DLD1 (cell line): ENCODE measurements around the gene SFRP5.

ENCODE experiments used
- in situ Hi-C: cut with HindIII; loops from 2 replicates; pipeline ENCODE4 v1.10.0; 2017; ENCODE audit warnings: low sequenced_read_pairs

The SFRP5 gene

DNA sequence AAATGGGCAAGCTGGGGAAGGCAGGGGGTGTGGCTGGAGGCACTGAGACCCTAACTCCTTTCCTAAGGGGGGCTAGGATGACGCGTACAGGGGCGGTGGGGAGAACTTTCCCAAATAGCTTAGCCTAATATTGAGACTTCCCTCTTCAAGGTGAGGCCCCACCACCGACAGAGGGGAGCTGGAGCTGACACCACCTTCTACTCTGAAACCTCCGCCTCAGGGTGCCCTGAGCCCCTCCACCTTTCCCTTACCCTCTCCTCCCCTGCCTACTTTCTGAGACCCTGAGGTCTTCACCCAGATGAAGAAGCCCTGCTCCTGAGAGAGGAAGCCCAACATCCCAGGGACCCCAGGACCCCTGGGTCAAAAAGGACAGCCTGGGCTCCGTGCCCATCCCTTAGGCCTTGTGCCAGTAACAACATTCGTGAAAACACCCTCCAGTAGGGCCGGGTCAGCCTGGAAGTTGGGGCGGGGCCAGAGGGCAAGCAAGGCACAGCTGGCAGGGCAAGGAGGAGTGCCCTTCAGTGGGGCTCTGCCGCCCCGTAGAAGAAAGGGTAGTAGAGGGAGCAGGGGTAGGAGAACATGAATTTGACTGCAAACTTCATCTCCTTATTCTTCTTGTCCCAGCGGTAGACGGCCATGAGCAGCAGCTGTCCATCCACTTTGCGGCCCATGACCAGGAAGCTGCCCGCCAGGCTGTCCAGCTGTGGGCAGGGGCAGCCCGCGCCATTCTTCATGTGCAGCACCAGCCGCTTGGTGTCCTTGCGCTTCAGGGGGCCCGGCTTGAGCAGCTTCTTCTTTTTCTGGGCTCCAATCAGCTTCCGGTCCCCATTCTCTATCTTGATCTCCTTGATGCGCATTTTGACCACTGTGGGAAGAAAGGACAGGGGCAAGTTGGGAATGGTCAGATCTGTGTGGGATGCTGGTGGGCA is 4.5 kb downstream of the SFRP5 start:
- in situ Hi-C loops, result no loop called here

DNA sequence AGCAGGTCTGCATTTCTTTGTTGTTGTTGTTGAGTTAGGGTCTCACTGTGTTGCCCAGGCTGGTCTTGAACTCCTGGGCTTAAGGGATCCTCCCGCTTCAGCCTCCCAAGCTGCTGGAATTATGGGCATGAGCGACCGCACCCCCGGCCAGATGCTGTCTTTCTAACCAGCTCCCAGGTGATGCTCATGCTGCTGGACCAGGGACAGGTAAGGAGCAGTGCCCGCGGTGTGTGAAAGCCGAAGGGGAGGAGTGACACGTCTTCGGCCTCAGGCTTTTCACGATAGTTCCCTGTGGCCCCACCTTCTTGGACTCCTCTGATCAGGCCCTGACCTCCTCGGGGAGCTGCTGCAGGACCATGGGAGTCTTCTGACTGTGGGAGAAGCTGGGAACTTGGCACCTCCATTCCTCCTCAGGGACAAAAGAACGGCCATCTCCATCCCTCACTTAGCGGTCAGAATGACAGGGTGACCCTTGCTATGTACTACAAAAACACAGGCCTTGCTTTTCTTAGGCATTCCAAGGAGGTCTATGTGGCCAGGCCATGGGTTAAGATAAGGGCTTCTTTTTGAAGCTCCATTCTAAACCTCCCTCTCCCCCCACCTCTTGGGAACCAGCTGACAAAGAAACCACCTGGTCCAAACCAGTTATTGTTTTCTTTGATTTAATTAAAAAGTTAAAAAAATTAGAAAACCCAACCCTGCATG is 5.5 kb downstream of the SFRP5 start:
- in situ Hi-C loops, result no loop called here

DNA sequence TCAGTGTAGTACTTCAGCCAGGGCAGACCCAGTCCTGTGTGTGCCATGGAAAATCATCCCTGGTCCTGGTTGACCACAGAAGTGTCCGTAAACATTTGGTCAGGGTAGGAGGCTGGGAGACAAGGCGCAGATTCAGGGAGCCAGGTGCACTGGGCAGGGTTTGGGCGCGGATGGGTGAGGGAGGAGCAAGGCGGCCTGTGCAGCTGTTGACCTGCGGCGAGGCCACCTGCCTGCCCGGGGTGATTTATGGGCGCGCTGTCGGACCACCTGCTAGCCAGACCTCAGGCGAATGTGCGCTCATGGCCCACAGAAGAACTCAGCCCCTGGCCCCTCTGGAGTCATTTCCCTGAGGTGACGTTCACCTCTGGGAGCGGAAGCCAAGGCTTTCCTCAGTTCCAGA is 6.6 kb downstream of the SFRP5 start:
- in situ Hi-C loops, result no loop called here

DNA sequence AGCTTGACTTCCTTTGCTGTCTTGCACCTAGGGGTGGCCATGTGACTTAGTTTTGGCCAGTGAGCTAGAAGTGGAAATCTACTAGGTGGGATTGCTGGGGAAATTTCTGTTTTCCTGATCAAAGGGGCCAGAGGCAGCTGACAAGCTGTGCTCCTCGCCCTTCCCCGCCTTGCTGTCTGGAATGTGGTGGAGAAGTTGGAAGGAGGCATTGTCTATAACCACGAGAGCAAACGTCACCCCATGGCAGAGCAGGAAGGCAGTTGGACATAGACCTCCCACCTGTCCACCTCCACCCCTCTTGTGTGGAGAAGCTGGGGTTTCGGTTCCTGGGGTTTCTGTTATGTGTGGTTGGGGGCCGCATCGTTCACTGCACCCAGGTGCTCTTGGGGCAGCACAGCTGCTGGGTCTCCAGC is 7.3 kb downstream of the SFRP5 start:
- in situ Hi-C loops, result loop anchor here (5.0 kb wide), 1 partner anchor 88 kb away; no protein-coding TSS in a partner anchor

DNA sequence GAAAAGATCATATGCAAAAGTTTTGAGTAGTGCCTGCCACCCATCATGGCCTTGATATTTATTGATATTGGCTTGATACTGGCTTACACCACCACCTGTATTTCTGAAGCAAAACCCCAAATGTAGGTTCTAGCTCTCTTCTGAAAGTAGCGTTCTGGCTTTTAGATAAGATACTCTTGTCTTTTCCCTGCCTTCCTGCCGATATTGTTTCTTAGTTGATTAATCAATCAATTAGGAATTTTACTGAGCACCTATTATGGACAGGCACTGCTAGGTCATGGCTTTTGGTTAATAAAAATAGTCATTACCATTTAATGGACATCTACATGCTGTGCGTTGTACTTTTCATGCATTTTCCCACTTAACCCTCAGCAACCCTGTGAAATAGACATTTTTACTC is 7.9 kb downstream of the SFRP5 start:
- in situ Hi-C loops, result loop anchor here (5.0 kb wide), 1 partner anchor 88 kb away; no protein-coding TSS in a partner anchor

DNA sequence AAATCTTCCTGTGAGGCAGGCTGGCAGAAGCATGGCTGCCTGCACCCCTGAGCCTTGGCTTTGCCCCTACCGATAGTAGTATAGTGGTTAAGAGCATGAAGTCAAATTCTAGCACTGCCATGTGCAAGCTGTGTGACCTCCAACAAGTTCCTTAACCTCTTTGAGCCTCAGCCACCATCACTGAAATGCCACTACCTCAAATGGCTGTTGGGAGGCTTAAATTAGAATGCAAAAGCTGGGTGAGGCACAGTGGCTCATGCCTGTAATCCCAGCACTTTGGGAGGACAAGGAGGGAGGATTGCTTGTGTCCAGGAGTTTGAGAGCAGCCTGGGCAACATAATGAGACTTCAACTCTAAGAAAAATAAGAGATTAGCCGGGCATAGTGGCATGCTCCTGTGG is 8.4 kb downstream of the SFRP5 start:
- in situ Hi-C loops, result loop anchor here (5.0 kb wide), 1 partner anchor 89 kb away; no protein-coding TSS in a partner anchor

DNA sequence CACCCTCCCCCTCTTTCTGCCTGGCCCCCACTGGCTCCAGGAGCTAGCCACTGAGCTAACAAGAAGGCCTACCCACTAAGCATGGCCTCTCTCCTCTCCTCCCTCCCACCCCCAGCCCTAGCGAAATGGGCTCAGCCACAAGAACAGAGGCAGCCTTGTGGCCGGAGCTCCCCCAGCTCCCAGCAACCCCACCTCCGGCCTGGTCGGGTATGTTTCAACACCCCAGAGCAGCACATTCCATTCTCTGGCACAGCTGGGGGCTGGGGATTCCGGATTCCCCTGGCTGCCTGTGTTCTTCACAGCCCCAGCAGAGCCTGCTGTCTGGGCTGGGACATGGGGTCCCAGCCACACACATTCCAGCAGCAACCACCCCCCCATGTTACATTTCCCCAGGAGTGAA is 9.0 kb downstream of the SFRP5 start:
- in situ Hi-C loops, result loop anchor here (5.0 kb wide), 1 partner anchor 89 kb away; no protein-coding TSS in a partner anchor

DNA sequence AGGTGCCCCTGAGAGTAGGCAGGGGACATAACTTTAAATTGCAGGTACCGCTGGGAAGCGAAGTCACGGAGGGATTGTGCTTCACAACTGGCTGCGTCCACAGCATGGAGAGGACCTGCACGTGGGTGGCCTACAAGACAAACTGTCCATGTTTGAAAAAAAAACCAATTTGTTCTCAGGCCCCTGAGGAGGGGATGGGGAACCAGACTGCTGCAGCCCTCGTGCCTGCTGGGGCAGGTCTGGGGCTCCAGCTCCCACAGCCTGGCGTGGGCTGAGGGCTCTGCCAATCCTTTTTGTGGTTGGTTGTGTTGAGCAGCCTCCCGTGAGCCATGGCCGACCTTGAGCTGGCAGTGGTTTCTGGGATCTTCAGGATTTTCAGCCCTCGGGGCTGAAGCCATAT is 9.7 kb downstream of the SFRP5 start:
- in situ Hi-C loops, result loop anchor here (5.0 kb wide), 1 partner anchor 90 kb away; no protein-coding TSS in a partner anchor

DNA sequence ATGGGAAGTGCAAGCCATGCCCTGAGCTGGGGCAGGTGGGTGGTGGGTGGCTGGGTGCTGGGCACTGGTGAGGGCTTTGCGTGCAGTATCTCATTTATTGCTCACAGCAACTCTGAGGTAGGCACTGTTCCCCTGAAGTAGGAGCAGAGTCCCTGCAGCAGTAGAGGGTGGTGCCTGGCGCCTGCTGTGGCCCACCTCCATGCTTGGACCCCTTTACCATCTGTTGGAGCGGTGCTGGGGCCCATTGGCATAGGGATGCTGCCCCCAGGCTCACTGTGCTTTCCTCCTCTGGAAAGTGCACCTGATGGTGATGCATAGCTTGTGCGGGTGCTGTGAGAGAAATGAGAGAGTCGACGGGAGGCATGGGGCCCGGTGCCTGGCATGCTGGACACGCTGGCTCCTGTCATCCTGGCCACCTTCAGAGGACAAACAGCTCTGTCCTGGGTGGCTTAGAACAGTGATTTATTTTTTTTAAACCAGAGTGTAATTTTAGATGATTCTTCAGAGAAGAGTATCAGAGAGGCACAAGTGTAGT is 10.4 kb downstream of the SFRP5 start:
- in situ Hi-C loops, result loop anchor here (5.0 kb wide), 1 partner anchor 91 kb away; no protein-coding TSS in a partner anchor

DNA sequence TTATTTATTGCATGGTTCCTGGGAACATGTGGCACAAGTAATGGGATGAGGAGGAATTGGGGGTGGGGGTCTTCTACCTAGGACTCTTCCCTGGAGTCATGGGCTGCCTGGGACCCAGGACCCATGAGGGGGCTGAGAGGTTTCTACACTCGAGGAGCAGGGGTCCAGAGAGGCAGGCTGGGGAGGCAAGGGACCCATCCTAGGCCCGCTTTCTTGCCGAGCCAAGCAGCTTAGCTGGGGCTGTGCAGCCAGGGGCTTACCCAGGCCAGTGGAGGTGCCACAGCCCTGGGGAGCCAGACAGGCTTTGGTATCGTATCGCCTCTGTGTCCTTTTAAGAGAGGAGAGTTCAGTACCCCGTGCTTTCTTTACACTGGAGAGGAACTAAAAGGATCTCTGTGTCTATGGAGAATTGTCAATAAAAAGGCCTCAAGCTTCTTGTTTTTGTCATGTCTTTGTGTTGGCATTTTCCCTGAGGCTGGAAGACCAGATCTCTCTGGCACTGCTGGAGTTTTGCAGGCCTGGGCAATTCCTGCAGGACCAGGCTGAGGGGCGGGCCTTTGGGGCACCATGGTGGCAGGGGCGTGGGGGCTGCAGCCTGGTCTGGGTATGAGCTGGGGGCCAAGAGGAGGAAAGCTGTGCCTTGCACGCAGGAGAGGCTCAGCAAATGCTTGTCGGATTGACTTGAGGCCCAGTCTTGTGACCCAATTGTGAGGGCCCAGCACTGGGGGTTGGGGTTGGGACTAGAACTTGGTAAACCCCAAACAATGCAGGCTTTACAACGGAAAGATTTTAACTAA is 11.1 kb downstream of the SFRP5 start:
- in situ Hi-C loops, result loop anchor here (5.0 kb wide), 1 partner anchor 92 kb away; no protein-coding TSS in a partner anchor

DNA sequence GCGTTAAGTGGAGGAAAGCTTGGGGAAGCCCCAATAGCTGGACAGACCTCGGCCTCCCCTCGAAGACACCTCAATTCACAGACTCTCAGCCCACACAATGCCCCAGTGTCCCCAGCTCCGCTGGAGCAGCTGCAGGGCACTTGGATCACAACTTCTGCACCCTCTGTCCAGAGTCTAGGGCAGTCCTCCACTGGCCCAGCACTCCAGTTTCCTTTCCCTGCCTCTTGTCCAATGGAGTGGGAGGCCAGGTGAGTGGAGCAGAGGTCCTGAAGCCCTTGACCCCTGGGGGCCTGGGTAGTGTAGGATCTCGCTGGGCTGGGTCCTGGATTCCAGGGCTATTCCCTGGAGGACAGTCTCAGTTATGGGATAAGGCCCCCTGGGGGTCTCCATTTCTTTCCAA is 11.9 kb downstream of the SFRP5 start:
- in situ Hi-C loops, result loop anchor here (5.0 kb wide), 1 partner anchor 92 kb away; no protein-coding TSS in a partner anchor

DNA sequence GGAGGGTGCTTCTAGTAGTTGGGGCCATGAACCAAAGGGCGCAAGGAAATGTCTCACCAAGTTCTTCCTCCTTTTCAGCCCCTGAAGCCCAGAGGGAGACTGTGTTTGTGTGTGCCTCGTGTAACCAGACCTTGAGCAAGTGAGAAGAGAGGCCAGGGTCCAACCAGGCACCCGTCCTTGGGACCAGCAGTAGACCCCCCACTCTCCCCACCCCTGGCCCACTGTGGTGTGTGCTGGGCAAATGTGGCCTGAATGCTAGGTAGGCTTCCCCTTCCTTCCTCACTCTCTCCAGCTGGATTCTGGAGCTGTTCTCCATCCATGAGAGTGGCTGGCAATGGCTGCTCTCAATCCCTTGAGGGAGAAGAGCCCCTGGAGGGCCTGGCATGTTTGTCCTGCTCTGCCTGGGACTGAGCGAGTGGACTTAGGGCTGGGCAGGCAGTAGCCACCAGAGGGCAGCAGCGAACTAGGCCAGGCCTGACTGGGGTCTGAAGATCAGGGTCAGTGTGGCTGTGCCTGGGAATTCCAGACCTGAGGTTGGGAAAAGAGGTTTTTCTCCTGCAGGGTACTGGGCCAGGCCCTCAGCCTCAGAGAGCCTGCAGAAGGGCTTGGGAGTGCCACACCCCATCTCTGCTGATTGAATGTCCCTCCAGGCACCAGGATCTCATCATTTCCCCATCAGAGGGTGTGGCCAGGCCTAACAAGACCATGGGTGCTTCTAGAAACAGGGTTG is 12.5 kb downstream of the SFRP5 start:
- in situ Hi-C loops, result no loop called here

DNA sequence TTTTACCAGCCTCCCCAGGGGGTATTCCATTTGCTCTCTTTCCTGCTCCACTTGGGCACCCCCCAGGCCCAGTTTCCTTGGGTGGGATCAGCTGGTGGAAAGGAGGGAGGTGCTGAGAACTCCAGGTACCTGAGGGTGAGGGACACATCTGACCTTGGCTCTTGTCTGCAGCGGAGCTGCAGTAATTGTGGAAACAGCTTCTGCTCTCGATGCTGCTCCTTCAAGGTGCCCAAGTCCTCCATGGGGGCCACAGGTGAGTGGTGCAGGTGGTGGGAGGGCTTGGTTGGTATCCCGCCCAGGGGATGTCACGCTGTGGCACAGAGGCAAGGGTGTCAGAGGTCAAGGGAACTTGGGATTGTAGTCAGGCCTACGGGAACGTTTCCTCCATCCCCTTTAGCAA is 14.3 kb downstream of the SFRP5 start:
- in situ Hi-C loops, result no loop called here

DNA sequence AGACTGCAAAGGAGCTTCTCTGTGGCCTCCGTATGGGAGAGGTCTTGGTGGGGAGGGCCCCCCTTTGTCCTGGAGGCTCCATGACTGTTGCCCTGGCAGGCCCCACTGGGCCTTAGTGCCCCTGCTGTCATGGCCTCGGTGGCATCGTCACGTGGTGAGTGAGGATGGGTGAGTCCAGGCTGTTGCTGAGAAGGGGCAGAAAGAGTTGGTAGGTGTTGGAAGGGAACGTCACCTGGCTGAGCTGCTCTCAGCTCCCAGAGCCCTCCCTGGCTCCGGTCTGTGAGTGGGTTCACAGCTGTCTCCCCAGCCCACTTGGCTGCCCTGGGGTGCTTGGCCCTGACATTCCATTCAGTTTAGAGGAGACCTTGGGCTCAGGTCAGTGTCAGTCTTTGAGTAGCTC is 16.1 kb downstream of the SFRP5 start:
- in situ Hi-C loops, result no loop called here

DNA sequence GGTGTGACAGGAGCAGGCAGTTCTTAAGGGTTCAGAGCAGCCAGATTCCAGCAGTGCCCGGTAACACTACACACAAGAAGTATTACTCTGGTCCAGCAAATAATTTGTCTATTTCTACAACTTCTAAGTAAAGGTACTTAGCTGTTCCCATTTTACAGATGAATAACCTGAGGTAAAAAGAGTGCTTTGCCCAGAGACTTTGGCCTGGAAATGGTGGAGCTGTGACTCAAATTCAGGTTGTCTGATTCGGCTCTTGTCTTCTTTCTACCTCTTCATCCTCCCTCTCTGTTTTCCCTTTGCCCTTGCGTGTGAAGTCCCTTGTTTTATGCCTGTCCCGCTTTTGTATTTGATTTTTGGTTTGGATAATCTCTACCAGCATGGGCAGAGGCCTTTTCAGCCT is 17.1 kb downstream of the SFRP5 start:
- in situ Hi-C loops, result no loop called here

DNA sequence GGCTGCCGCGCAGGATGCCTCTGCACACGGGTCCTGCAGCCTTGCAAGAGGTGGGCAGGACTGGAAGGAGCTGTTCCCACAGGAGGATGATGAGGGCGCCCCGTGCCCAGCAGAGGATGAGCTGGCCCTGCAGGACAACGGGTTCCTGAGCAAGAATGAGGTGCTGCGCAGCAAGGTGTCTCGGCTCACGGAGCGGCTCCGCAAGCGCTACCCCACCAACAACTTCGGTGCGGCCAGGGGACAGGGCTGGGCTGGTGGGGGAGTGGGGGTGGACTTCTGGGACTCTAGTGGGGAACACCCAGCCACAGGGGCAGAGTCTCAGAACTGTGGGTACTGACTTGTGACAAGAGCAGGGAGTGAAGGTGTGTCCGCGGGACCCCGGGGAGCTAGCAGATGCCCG is 18.8 kb downstream of the SFRP5 start:
- in situ Hi-C loops, result no loop called here

DNA sequence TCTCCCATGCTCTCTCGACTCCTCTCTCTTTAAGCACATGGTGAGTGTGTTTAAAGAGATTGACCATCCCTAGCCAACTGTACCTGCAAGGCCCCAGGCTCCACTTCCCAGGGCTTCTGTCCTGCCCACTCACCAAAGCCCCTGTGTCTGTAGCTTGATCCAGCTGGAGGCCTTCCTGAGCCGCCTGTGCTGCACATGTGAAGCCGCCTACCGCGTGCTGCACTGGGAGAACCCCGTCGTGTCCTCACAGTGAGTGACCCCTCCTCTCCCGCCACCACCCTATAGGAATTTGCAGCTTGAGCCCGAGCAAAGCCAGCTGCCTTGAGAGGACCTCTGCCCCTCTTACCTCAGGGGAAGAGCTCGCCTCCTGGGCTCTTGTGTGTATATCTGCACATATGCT is 23.7 kb downstream of the SFRP5 start:
- in situ Hi-C loops, result no loop called here

DNA sequence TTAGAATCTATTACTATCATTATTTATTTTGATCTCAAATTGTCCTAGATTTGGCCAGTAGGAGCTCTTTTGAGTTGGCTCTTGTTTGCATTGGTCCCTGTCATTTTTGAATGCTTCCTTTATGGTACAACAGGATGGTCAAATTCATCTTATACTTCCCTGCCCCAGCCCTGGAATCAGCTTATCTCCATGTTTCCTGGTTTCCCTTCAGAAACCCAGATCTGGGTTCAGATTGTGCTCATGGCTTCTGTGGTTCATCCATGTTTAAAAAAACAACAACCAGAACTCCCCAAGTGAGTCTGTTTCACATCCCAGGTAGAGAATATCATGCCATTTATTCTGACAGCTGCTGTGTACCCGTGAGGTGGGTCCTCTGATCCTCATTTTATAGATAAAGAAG is 24.2 kb downstream of the SFRP5 start:
- in situ Hi-C loops, result no loop called here

DNA sequence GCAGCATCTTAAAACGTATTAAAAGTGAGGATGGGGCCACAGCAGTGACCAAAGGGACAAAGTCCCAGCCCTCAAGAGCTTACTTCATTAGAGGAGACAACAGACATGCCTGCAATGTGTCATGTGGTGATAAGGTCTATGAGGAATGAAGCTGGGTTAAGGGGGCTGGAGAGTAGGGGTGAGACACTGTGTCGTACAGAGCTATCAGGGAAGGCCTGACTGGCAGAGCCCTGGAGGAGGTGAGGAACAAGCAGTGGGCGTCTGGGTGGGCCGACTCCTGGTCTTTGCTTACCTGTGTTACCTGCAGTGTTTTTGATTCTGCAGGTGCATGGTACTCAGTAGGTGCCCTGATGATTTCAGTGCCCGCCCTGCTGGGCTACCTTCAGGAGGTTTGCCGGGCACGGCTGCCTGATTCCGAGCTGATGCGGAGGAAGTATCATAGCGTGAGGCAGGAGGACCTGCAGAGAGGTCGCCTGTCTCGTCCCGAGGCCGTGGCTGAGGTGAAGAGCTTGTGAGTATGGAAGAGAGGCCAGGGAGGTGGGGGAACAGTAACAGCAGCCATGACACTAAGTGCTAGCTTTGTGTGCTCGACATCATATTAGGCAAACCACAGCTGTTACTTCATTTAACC is 27.3 kb downstream of the SFRP5 start:
- in situ Hi-C loops, result no loop called here
